GM18505 (cell line): ENCODE measurements around the gene TRIM50.
"Not testable (repeated sequence)": the region's sequence is repeated elsewhere in the genome, so short reads cannot be mapped to it uniquely, and the experiment has no call there.

Experiments used
- ATAC-seq: cut with Tn5 transposase; IDR thresholded peaks from one replicate; pipeline ENCODE4 v1.9.1; 2021; ENCODE audit not compliant: unreplicated experiment
- POLR2A ChIP-seq: IDR thresholded peaks from 4 replicates; pipeline ENCODE4 v1.6.1; 2011; ENCODE audit warnings: borderline replicate concordance; ENCODE audit not compliant: insufficient read depth, insufficient read length; ENCODE audit errors: extremely low read depth

TRIM50 gene

DNA sequence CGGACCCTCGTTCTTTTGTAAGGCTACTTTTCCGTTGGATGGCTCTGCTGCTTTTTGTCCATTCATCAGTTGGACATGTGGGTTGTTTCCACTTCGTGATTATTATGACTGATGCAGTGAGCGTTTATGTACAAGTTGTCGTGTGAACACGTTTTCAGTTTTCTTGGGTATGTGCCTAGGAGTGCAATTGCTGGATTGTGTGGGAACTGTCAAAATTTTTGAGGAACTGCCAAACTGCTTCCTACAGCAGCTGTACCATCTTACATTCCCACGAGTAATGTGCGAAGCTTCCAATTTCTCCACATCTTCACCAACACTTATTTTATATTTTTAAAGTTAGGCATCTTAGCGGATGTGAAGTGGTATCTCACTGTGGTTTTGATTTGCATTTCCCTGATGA is 10.4 kb upstream of the TRIM50 start:
- TF ChIP-seq POLR2A = no peak
- no peak for ATAC-seq

DNA sequence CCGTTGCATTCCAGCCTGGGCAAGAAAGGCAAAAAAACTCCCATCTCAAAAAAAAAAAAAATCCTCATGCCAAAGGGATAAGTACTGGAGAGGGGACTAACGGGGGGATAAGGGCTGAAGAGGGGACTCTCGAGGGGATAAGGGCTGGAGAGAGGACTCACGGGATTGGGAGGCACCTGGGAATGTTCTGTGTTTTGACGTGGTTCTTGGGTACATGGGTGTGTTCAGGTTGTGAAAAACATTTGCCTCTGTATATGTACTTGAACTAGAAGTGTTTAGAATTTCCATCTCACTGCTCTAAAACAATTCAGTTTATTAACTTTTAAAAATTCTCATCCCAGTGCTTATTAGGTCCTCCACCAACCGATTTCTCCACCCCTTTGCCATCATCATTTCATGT is 4.6 kb upstream of the TRIM50 start:
- ATAC-seq = no peak
- no peak for TF ChIP-seq POLR2A

DNA sequence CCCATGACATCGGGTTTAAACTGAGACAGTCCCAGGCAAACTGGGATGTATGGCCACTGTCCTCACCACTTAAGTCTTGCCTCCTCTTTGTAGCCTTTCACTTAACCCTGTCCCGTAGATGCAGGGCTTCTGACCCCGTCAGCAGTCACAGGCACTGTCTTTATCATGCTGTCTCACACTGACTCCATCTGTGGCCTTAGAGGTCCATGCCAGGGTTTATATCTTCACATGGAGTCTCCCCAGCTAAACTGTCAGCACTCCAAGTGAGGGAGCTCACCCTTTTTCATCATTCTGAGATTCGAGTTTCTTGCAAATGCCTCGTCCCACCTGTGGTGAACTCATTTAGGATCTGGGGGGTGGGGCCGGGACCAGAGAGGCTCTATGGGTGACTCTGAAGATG is 2.9 kb upstream of the TRIM50 start:
- no peak for ATAC-seq
- TF ChIP-seq POLR2A = no peak

DNA sequence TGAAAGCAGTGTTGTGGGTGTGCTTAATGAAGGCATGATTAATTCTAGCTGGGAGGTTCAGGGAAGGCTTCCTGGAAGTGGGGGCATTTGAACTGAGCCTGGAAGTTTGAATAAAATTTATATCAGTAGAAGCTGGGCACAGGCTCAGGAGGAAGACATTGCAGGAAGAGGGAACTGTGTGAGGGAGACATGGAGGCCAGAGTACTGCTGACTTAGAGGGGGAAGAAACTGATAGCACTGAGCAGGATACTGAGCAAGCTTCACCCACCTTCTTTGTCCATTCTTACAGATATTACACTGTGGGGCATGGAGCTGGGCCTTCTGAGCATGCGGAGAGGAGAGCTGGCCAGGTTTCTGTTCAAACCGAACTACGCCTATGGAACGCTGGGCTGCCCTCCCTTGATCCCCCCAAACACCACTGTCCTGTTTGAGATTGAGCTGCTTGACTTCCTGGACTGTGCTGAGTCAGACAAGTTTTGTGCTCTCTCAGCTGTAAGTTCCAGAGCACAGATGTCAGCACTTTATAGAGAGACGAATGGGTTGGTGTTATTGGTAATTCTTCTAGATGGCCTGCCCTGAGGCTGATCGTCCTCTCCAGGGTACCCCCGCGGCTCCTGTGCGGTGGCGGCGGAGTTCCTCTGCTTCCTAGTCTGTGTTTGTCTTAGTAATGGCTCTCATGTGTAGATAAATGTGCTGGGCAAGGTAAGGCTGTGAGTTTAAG is 2.1 kb upstream of the TRIM50 start:
- no peak for ATAC-seq
- TF ChIP-seq POLR2A = no peak

GRCh38 chr7:73328696-73329095 is 814 bp upstream of the TRIM50 start:
- no peak for ATAC-seq
- TF ChIP-seq POLR2A = no peak

DNA sequence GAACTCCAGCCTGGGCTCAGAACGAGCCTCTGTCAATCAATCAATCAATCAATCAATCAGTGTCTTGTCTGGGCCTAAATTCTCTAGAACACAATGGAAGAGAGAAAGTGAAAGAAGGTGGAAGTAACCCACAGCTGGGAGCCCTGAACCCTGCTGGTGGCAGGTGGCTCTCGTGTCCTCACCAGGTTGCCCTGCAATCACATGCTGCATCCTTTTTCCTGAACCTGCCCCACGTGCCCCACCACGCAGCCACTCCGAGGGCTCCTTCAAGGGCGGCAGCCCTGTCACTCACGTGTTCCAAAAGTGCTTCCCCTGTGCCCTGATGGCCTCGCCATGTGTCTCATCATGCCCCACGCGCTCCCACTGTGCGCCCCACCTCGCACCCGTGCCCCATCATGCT is 433 bp downstream of the TRIM50 start:
- not testable (repeated sequence) for ATAC-seq

DNA sequence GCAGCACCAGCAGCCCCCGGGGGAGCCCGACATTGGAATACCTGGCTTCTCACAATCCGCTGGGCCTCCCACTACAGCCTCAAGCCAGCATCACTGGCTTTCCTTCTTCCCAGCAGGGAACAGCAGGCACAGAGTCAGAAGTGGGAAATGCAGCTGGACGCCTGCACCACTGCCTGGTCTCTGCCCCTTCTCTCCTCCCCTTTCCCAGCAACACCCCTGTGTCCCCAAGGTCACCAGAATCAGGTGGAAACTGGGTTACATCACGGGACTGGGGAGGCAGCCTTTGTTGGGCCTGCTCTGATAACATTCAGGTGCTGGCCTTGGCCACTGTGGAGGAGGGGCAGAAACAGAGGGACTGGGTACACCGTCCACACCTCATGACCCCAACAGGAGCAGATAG is 2.5 kb downstream of the TRIM50 start:
- not testable (repeated sequence) for ATAC-seq

DNA sequence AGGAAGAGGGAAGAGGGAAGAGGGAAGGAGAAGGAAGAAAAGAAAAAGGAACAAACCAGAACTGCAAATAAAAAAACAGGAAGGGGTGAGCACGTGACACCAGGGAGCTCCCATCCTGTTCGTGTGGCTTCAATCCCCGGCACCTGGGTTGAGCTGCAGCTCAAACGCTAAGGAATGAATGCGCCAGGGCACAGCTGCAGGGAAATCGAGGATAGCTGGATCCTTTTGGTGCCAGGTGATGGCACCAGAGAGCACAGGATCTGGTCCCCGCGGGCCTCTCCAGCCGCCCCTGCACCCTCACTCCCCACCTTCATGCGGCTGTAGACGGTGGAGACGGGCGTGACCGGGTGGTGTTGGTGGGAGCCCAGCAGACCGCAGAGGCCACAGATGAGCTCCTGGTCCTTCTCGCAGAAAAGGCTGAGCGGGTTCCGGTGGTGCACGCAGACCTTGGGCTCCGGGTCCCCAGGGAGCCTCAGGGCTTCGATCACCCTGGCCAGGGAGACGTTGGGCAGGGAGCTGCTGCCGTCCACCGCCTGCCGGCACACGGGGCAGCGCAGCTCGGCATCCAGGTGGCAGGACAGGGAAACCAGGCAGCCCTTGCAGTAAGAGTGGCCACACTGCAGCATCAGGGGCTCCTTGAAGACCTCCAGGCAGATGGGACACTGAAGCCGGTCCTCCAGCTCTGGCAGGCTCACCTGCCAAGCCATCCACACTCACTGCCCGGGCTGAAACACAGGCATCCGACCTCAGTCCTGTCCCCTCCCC is 3.6 kb downstream of the TRIM50 start:
- not testable (repeated sequence) for ATAC-seq

DNA sequence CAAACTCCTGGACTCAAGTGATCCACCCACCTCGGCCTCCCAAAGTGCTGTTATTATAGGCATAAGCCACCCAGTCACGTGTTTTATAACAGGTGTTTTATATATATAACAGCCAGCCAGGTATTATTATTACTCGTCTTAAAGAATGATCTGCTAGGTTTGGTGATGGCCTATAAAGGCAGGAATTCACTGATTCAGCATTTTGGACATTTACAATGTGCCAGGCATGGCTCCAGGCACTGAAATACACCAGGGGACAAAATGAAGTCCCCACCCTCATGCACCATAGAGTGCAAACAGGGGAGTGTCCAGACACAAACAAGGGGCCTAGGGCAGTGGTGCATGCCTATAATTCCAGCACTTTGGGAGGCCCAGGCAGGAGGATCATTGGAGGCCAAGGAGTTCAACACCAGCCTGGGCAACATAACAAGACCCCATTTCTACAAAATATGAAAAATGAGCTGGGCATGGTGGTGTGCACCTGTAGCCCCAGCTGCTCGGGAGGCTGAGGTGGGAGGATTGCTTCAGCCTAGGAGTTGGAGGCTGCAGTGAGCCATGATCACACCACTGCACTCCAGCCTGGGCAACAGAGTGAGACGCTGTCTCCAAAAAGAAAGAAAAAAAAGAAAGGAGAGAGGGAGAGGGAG is 4.3 kb downstream of the TRIM50 start:
- ATAC-seq = not testable (repeated sequence)

DNA sequence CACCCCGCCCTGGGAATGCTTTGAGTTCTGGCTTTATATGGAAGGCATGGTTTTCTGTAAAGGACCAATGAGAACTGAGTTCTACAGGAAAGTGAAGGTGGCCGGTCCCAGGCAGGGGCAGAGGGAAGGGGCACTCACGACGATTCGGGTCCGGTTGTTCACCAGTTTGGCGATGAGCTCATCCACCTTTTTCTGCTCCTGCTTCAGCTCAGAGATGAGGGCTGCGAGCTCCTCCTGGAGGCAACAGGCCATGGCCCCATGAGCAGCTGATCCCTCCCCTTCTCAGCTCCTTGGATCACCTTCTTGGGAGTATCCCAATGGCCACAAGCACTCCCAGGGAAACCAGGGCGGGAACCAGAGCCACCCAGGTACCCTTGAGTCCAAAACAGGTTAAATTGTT is 7.9 kb downstream of the TRIM50 start:
- not testable (repeated sequence) for ATAC-seq

GRCh38 chr7:73319541-73319940 is 8.3 kb downstream of the TRIM50 start:
- not testable (repeated sequence) for ATAC-seq

GRCh38 chr7:73318656-73319204 is 9.2 kb downstream of the TRIM50 start:
- not testable (repeated sequence) for ATAC-seq

DNA sequence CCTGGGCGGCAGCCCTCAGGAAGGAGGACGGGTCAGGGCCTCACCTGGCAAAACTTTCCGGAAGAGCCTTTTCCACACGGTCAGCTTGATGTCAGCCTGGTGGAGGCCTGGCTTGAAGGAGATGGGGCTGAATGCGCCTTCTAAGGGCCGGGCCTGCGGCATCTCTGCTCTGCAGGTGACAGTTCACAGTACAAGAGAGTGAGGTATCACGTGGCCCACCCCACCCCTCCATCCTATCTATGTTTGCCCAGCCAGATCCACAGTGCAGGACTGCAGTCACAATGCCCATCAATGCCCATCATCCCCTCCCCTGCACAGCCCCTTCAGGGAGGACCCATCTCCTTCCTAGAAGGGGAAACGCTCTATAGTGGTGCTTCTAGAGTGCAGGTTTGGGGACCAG is 11.4 kb downstream of the TRIM50 start:
- ATAC-seq = no peak
- no peak for TF ChIP-seq POLR2A

DNA sequence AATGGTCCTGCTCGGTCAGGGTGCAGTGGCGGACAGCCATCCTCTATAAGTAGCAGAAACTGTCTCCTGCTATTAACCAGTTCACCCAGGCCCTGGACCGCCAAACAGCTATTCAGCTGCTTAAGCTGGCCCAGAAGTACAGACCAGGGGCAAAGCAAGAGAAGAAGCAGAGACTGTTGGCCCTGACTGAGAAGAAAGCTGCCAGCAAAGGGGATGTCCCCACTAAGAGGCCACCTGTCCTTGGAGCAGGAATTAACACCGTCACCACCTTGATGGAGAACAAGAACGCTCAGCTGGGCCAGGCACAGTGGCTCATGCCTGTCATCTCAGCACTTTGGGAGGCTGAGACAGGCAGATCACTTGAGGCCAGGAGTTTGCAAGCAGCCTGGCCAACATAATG is 13.6 kb downstream of the TRIM50 start:
- no peak for TF ChIP-seq POLR2A

DNA sequence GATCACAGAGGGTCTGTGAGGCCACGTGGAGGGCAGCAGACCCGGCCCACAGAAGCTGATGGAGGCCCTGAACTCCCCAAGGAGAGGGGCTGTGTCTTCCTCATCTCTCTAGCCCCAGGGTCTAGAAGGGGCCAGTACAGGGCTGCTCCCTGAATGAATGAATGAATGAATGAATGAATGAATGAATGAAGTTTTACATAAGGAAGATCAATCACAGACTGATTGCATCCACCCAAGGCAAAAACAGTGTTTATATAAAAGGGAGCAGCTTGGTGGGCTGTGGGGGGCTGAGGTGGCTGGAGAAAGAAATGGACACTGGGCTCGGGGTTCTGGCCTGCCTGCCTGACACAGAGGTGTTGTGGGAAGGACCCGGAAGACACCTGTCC is 14.4 kb downstream of the TRIM50 start:
- no peak for ATAC-seq
- TF ChIP-seq POLR2A = no peak

More for the DNA sequence above, 13.6 kb downstream of the TRIM50 start:
- no peak for ATAC-seq
